Panc1 (cell line): ENCODE measurements around the gene UGGT2. TPM values are rescaled to one million over a fixed set of nuclear protein-coding genes. Genes with fewer than 3 reads are reported as not detected.

Experiments
- ATAC-seq: fragments of 200-7000 bp; cut with Tn5 transposase; 2 replicates; pipeline ENCODE4 v1.9.1; 2020; ENCODE audit warnings: mild to moderate bottlenecking, moderate library complexity
- BruUV-seq: library from RNA; stranded (reverse); fragments of 400-500 nt; replicated peaks from 2 replicates; lab custom pipeline; 2021; lab: Mats Ljungman, UMichigan
- CTCF ChIA-PET: fragments of 300-600 bp; sonication (Branson Sonifier 250); formaldehyde crosslinking; loops from one replicate; lab custom pipeline; 2022; ENCODE audit warnings: antibody characterized with exemption; lab: Charles Lee
- POLR2A ChIA-PET: fragments of 300-600 bp; sonication (Branson Sonifier 250); formaldehyde crosslinking; loops from one replicate; lab custom pipeline; 2022; ENCODE audit warnings: antibody characterized with exemption; lab: Charles Lee
- DNase-seq: peaks from one replicate; pipeline ENCODE4 v3.0.0-alpha.2; 2010; ENCODE audit warnings: low read depth, low spot score
- H3K27ac ChIP-seq: 2 replicates; pipeline ENCODE4 v1.5.1; 2011; ENCODE audit warnings: mild to moderate bottlenecking, low read length, inconsistent platforms
- H3K27me3 ChIP-seq: fragments of 200-500 bp; sonication (Bioruptor generic); 2 replicates; pipeline ENCODE4 v1.6.0; 2014; ENCODE audit warnings: low read length, inconsistent platforms; ENCODE audit not compliant: control insufficient read depth, insufficient read depth
- H3K36me3 ChIP-seq: fragments of 200-500 bp; sonication (Bioruptor generic); 2 replicates; pipeline ENCODE4 v1.5.1; 2014; ENCODE audit warnings: inconsistent platforms, mild to moderate bottlenecking, low read length, moderate library complexity; ENCODE audit not compliant: control insufficient read depth, insufficient read depth
- H3K4me1 ChIP-seq: 2 replicates; pipeline ENCODE4 v1.5.1; 2011; ENCODE audit warnings: inconsistent platforms, mild to moderate bottlenecking, low read length, moderate library complexity; ENCODE audit not compliant: control insufficient read depth, insufficient read depth
- H3K4me3 ChIP-seq, 2 experiments: 2 replicates each; pipeline ENCODE4 v1.5.1; 2011 to 2012; ENCODE audit warnings: low read depth in 2 of 2, low read length in 2 of 2, mild to moderate bottlenecking in 2 of 2, inconsistent platforms in 1 of 2, moderate library complexity in 1 of 2
- H3K9me3 ChIP-seq: fragments of 200-500 bp; sonication (Bioruptor generic); 2 replicates; pipeline ENCODE4 v1.5.1; 2014; ENCODE audit warnings: low read depth, mild to moderate bottlenecking, inconsistent platforms, low read length, moderate library complexity; ENCODE audit not compliant: control insufficient read depth, insufficient read depth
- POLR2AphosphoS5 ChIP-seq: IDR thresholded peaks from 2 replicates; pipeline ENCODE4 v1.6.1; 2012; ENCODE audit warnings: mild to moderate bottlenecking, low read depth, low read length, moderate library complexity
- SIN3A ChIP-seq: IDR thresholded peaks from 2 replicates; pipeline ENCODE4 v1.6.1; 2012; ENCODE audit warnings: low read depth, mild to moderate bottlenecking, low read length, moderate library complexity, borderline replicate concordance; ENCODE audit not compliant: insufficient read depth
- TCF7L2 ChIP-seq: IDR thresholded peaks from 2 replicates; pipeline ENCODE4 v1.6.1; 2011; ENCODE audit warnings: mild to moderate bottlenecking, low read depth, low read length, inconsistent platforms
- in situ Hi-C: cut with HindIII; loops from 2 replicates; pipeline ENCODE4 v1.10.0; 2016; ENCODE audit warnings: low sequenced_read_pairs, low pct_unique_long_range_greater_than_20kb
- intact Hi-C: fragments of 100-400 bp; cut with micrococcal nuclease; formaldehyde crosslinking; loops from one replicate; pipeline ENCODE4 v1.10.0; 2022; ENCODE audit not compliant: unreplicated experiment
- total RNA-seq: library from RNA; stranded (reverse); gene quantifications from one replicate; pipeline ENCODE4 v1.2.1, GENCODE V29; 2021; ENCODE audit not compliant: unreplicated experiment
- TF ChIP-seq, protein P1 (sequence below), 2 experiments: IDR thresholded peaks; 2 replicates each; pipeline ENCODE4 v1.6.1; 2011 to 2012; ENCODE audit warnings: low read depth in 2 of 2, control low read depth in 1 of 2, low read length in 1 of 2, mild to moderate bottlenecking in 1 of 2, moderate library complexity in 1 of 2; ENCODE audit not compliant: insufficient read depth in 1 of 2
- TF ChIP-seq, protein P2 (sequence below): fragments of 450-650 bp; IDR thresholded peaks from 2 replicates; pipeline ENCODE4 v1.5.1; 2017; ENCODE audit warnings: mild to moderate bottlenecking

Gene UGGT2
- total RNA-seq, 1 experiment from 2014 or later, result 22.9 TPM

DNA sequence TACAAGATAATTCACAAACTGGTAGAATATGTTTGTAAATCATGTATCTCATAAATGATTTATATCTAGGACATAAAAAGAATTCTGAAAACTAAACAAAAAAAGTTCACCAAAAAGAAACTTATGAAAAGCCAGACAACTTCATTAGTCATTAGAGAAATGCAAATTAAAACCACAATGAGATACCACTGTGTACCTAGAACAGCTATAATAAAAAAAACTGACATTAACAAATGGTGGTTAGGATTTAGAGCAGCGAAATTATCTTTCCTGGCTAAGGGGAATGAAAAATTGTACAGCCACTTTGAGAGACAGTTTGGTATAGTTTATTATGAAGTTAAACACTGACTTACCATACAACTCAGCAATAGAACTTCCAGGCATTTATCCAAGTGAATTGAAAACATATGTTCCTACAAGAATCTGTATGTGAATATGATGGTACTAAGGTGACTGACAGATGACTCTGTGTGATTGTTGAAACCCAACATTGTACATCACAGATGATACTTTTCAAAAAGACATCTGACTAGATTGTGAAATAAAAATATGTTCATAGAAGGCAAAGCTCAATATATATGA lies 41.8 kb downstream of the UGGT2 start:
- no peaks in the 10 kb centered on the region for H3K9me3 ChIP-seq
- BruUV-seq, result no TSS peak
- intact Hi-C loops (no loop called here), in situ Hi-C loops (no loop called here)
- ChIA-PET CTCF (no interaction called here), POLR2A (no interaction called here)
- H3K4me1 ChIP-seq, result no peaks in the 10 kb centered on the region
- H3K27me3 ChIP-seq, result no peaks in the 10 kb centered on the region
- H3K27ac ChIP-seq, result no peak overlapping the region
- no peaks in the 10 kb centered on the region; the same call in 1 of the 2 replicates for H3K36me3 ChIP-seq
- H3K4me3 ChIP-seq, result no peak overlapping the region
- no peak for ATAC-seq
- DNase-seq, result no peak
- TF ChIP-seq, protein P1, sequence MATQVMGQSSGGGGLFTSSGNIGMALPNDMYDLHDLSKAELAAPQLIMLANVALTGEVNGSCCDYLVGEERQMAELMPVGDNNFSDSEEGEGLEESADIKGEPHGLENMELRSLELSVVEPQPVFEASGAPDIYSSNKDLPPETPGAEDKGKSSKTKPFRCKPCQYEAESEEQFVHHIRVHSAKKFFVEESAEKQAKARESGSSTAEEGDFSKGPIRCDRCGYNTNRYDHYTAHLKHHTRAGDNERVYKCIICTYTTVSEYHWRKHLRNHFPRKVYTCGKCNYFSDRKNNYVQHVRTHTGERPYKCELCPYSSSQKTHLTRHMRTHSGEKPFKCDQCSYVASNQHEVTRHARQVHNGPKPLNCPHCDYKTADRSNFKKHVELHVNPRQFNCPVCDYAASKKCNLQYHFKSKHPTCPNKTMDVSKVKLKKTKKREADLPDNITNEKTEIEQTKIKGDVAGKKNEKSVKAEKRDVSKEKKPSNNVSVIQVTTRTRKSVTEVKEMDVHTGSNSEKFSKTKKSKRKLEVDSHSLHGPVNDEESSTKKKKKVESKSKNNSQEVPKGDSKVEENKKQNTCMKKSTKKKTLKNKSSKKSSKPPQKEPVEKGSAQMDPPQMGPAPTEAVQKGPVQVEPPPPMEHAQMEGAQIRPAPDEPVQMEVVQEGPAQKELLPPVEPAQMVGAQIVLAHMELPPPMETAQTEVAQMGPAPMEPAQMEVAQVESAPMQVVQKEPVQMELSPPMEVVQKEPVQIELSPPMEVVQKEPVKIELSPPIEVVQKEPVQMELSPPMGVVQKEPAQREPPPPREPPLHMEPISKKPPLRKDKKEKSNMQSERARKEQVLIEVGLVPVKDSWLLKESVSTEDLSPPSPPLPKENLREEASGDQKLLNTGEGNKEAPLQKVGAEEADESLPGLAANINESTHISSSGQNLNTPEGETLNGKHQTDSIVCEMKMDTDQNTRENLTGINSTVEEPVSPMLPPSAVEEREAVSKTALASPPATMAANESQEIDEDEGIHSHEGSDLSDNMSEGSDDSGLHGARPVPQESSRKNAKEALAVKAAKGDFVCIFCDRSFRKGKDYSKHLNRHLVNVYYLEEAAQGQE (IDR thresholded peaks at IDR 0.05; ENCODE audit: insufficient read depth in 1 of 2, low read depth in 2 of 2, low read length in 1 of 2), result no peak
- TF ChIP-seq, protein P2, sequence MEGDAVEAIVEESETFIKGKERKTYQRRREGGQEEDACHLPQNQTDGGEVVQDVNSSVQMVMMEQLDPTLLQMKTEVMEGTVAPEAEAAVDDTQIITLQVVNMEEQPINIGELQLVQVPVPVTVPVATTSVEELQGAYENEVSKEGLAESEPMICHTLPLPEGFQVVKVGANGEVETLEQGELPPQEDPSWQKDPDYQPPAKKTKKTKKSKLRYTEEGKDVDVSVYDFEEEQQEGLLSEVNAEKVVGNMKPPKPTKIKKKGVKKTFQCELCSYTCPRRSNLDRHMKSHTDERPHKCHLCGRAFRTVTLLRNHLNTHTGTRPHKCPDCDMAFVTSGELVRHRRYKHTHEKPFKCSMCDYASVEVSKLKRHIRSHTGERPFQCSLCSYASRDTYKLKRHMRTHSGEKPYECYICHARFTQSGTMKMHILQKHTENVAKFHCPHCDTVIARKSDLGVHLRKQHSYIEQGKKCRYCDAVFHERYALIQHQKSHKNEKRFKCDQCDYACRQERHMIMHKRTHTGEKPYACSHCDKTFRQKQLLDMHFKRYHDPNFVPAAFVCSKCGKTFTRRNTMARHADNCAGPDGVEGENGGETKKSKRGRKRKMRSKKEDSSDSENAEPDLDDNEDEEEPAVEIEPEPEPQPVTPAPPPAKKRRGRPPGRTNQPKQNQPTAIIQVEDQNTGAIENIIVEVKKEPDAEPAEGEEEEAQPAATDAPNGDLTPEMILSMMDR, result no peak
- TF ChIP-seq SIN3A (no peak), POLR2AphosphoS5 (no peak), TCF7L2 (no peak)

DNA sequence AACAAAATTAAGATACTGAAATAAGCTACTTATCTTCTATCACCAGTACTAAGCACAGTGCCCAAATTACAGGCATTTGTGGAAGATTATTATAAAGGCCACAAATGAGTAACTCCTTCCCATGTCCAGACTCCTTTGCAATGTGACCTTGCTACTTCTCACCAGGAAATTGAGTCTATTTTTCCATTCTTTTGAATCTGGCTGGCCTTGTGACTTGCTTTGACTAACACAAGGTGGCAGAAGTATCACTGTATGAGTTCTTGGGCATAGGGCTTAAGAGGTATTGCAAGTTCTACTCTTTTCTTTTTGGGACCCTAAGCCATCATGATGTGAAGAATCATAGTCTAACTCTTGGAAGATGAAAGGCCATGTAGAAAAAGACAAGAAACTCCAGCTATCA lies 49.9 kb downstream of the UGGT2 start:
- no peaks in the 10 kb centered on the region for H3K4me1 ChIP-seq
- DNase-seq (no peak), ATAC-seq (no peak)
- TF ChIP-seq POLR2AphosphoS5, result no peak
- no peak for TF ChIP-seq SIN3A
- TF ChIP-seq, protein P1 (IDR thresholded peaks at IDR 0.05; ENCODE audit: insufficient read depth in 1 of 2, low read depth in 2 of 2, low read length in 1 of 2), result no peak
- TF ChIP-seq, protein P2, result no peak; the same call in 1 of the 2 replicates
- TF ChIP-seq TCF7L2, result no peak
- no peaks in the 10 kb centered on the region for H3K27me3 ChIP-seq
- POLR2A ChIA-PET, result no interaction called here
- BruUV-seq, result no TSS peak
- intact Hi-C loops (no loop called here), in situ Hi-C loops (no loop called here)
- no peaks in the 10 kb centered on the region for H3K36me3 ChIP-seq
- H3K9me3 ChIP-seq, result no peaks in the 10 kb centered on the region
- no peak overlapping the region for H3K27ac ChIP-seq
- CTCF ChIA-PET, result interaction anchor here (0.5 to 0.6 kb wide), 2 partner anchors 18 to 60 kb away, joined by 3 to 4 read pairs; no protein-coding TSS in a partner anchor
- no peak overlapping the region for H3K4me3 ChIP-seq
